Coronary artery (tissue), 2 donors: ENCODE data around the gene ZNF705A.
A peak's percentile ranks its signal among the peaks of the same experiment; 100 is the strongest.
"Not testable (repeated sequence)": the region's sequence is repeated elsewhere in the genome, so short reads cannot be mapped to it uniquely, and the experiment has no call there.

Source experiments
- DNase-seq: peaks from one replicate; pipeline ENCODE4 v3.0.0-alpha.2; 2017; ENCODE audit warnings: low spot score
- H3K27ac ChIP-seq, 2 donors: fragments of 200-600 bp; sonication (generic); one replicate each; pipeline ENCODE4 v1.5.1; 2016 to 2019
- H3K4me3 ChIP-seq: fragments of 200-600 bp; sonication (generic); 2 replicates; pipeline ENCODE4 v1.5.1; 2016; ENCODE audit warnings: mild to moderate bottlenecking, moderate library complexity
- CTCF ChIP-seq: fragments of 200-600 bp; sonication (generic); IDR thresholded peaks from one replicate; pipeline ENCODE4 v1.5.1; 2019; ENCODE audit warnings: antibody characterized with exemption

Gene ZNF705A

GRCh38 chr12:8179989-8180585, 23.3 kb downstream of the ZNF705A start:
- Histone ChIP-seq H3K4me3 (peak overlapping the region; percentile 82), H3K27ac (peak overlapping the region; percentile 62 to 92)
- peak; percentile 33 for TF ChIP-seq CTCF
- peak; percentile 76 for DNase-seq

GRCh38 chr12:8181271-8181670, 24.5 kb downstream of the ZNF705A start:
- Histone ChIP-seq H3K27ac (peak overlapping the region in 1 of 2 donors; percentile 58), H3K4me3 (peak overlapping the region; percentile 38)
- DNase-seq = not testable (repeated sequence)

- not testable (repeated sequence) for DNase-seq, H3K4me3 ChIP-seq, H3K27ac ChIP-seq
Observed at GRCh38 chr12:8182923-8183322, 26.1 kb downstream of the ZNF705A start.

- DNase-seq, H3K4me3 ChIP-seq, H3K27ac ChIP-seq: not testable (repeated sequence)
Observed at GRCh38 chr12:8183346-8183745, 26.5 kb downstream of the ZNF705A start.

GRCh38 chr12:8184206-8184605, 27.4 kb downstream of the ZNF705A start:
- H3K4me3 ChIP-seq, H3K27ac ChIP-seq, DNase-seq: not testable (repeated sequence)

- H3K27ac ChIP-seq, DNase-seq, H3K4me3 ChIP-seq: not testable (repeated sequence)
Observed at GRCh38 chr12:8188088-8188487, 31.3 kb downstream of the ZNF705A start.

GRCh38 chr12:8197685-8198308, 41.0 kb downstream of the ZNF705A start:
- H3K4me3 ChIP-seq, DNase-seq, H3K27ac ChIP-seq: not testable (repeated sequence)

- H3K27ac ChIP-seq, DNase-seq, H3K4me3 ChIP-seq: not testable (repeated sequence)
Observed at GRCh38 chr12:8218711-8219382, 62.0 kb downstream of the ZNF705A start.

- H3K27ac ChIP-seq, DNase-seq, H3K4me3 ChIP-seq: not testable (repeated sequence)
Observed at GRCh38 chr12:8221375-8221774, 64.6 kb downstream of the ZNF705A start.

GRCh38 chr12:8221844-8222243, 65.0 kb downstream of the ZNF705A start:
- not testable (repeated sequence) for H3K27ac ChIP-seq, DNase-seq, H3K4me3 ChIP-seq

- H3K4me3 ChIP-seq, DNase-seq, H3K27ac ChIP-seq: not testable (repeated sequence)
Observed at GRCh38 chr12:8222303-8222702, 65.5 kb downstream of the ZNF705A start.

GRCh38 chr12:8223646-8224045, 66.8 kb downstream of the ZNF705A start:
- H3K4me3 ChIP-seq, H3K27ac ChIP-seq, DNase-seq: not testable (repeated sequence)

- not testable (repeated sequence) for H3K4me3 ChIP-seq, DNase-seq, H3K27ac ChIP-seq
Observed at GRCh38 chr12:8224782-8225181, 68.0 kb downstream of the ZNF705A start.
